Right lobe of liver (tissue), 6 donors: Measurements from ENCODE around the gene PIGW. TPM values are rescaled to one million over a fixed set of nuclear protein-coding genes. Genes with fewer than 3 reads are reported as not detected.
A peak's percentile ranks its signal among the peaks of the same experiment; 100 is the strongest.

Experiments used
- ATAC-seq, 4 donors: fragments of 200-7000 bp; cut with Tn5 transposase; one replicate each; pipeline ENCODE4 v1.9.1; 2020; ENCODE audit warnings: mild to moderate bottlenecking in 4 of 4, moderate library complexity in 4 of 4
- DNase-seq, 3 donors: peaks; one replicate each; pipeline ENCODE4 v3.0.0-alpha.2; 2020
- H3K27ac ChIP-seq, 3 donors: fragments of 200-600 bp; one replicate each; pipeline ENCODE4 v1.8.0; 2022
- H3K27me3 ChIP-seq, 2 donors: fragments of 200-600 bp; one replicate each; pipeline ENCODE4 v1.8.0; 2022
- H3K36me3 ChIP-seq, 4 donors: fragments of 200-600 bp; sonication (generic) in 1 of 4; one replicate each; pipeline versions ENCODE4 v1.5.1 to v1.8.0; 2017 to 2022; ENCODE audit warnings: control low read depth in 1 of 4
- H3K4me1 ChIP-seq, 4 donors: fragments of 200-600 bp; sonication (generic) in 1 of 4; one replicate each; pipeline versions ENCODE4 v1.5.1 to v1.8.0; 2017 to 2022; ENCODE audit warnings: control low read depth in 1 of 4
- H3K4me3 ChIP-seq, 3 donors: fragments of 200-600 bp; one replicate each; pipeline ENCODE4 v1.8.0; 2022
- H3K9me3 ChIP-seq, 4 donors: fragments of 200-600 bp; sonication (generic) in 1 of 4; one replicate each; pipeline versions ENCODE4 v1.5.1 to v1.8.0; 2017 to 2022; ENCODE audit warnings: control low read depth in 1 of 4
- CTCF ChIP-seq, 4 donors: fragments of 200-600 bp in 3 of 4; fragments of 450-650 bp in 1 of 4; IDR thresholded peaks; one replicate each; pipeline versions ENCODE4 v1.5.1 to v1.8.0; 2016 to 2022; ENCODE audit warnings: antibody characterized with exemption in 4 of 4, mild to moderate bottlenecking in 2 of 4
- POLR2A ChIP-seq: fragments of 450-650 bp; IDR thresholded peaks from one replicate; pipeline ENCODE4 v1.6.1; 2017; ENCODE audit warnings: antibody characterized with exemption, mild to moderate bottlenecking
- WGBS: methylation state at CpG from one replicate; pipeline ENCODE4 v1.1.6; 2018; ENCODE audit warnings: low coverage, low lambda C conversion rate; ENCODE audit not compliant: insufficient coverage; ENCODE audit errors: missing lambda C conversion rate; 5-methylcytosine and 5-hydroxymethylcytosine counted together
- intact Hi-C, 2 donors: fragments of 100-400 bp; cut with DNase I; formaldehyde crosslinking; loops; one replicate each; pipeline versions ENCODE4 v1.11.2 to v1.14.1; 2022
- total RNA-seq, 6 experiments: library from RNA; depleted of rRNA in 2 of 6; stranded (reverse); fragments of >200 nt in 2 of 6; fragmentation: NEBNext Ultra II Directional in 3 of 6; extraction: Animal tissue kit (Norgen Biotek cat#: 25700) in 3 of 6; gene quantifications; one replicate each; pipeline versions ENCODE4 v1.1.0 to v1.2.4, GENCODE V29; 2016 to 2023
- donor health status: DM: no; HTN: yes; CAD: no.
- donor health status: DM: no; HTN: no; CAD: no.
- donor health status: DM: no; HTN: no; CAD: no.
- donor health status: DM: no; HTN: yes; CAD: no.
- donor health status: DM: no; HTN: yes; CAD: no.

PIGW gene
- total RNA-seq, 6 experiments from 2014 or later: 3.0 to 6.1 (median 4.1) TPM

- no peaks in the 10 kb centered on the region for H3K9me3 ChIP-seq
- DNase-seq (peak; percentile 89 to 93 (median 92)), ATAC-seq (peak; percentile 89 to 93 (median 92))
- H3K27ac ChIP-seq: peak within 1 kb of the TSS; percentile 56 to 61 (median 58)
- H3K36me3 ChIP-seq: no peaks in the 10 kb centered on the region
- H3K4me3 ChIP-seq: peak within 1 kb of the TSS; percentile 89 to 98 (median 94)
- TF ChIP-seq POLR2A (peak; percentile 61), CTCF (IDR thresholded peaks at IDR 0.05) (no peak)
- intact Hi-C loops: no loop called here
- under 1% methylated on average over 11 of the region's 73 CpGs for WGBS
- H3K4me1 ChIP-seq: peaks cover 0 to 31% (median 4%) of the 10 kb centered on the region in 4 donors
- H3K27me3 ChIP-seq: no peaks in the 10 kb centered on the region
Measured at GRCh38 chr17:36486204-36487194, 48.3 kb upstream of the PIGW start, which contains the start of gene ZNHIT3. Gene ZNHIT3, plus strand, starts transcription at chr17:36486681. Its CDS starts 19 bp downstream, at chr17:36486700.

GRCh38 chr17:36493956-36494355 lies 40.8 kb upstream of the PIGW start:
- Histone ChIP-seq H3K27ac (no peak overlapping the region), H3K4me3 (no peak overlapping the region), H3K4me1 (peaks cover 0 to 23% (median 0%) of the 10 kb centered on the region in 4 donors), H3K27me3 (no peaks in the 10 kb centered on the region), H3K36me3 (peaks cover 0 to 55% (median 21%) of the 10 kb centered on the region in 4 donors), H3K9me3 (no peaks in the 10 kb centered on the region)
- WGBS: 100% methylated on average over 1 of the region's 1 CpG
- DNase-seq (peak in 1 of 3 donors; percentile 15), ATAC-seq (no peak)
- TF ChIP-seq CTCF (IDR thresholded peaks at IDR 0.05) (no peak), POLR2A (no peak)
- intact Hi-C loops: no loop called here

GRCh38 chr17:36494674-36495073 lies 40.1 kb upstream of the PIGW start:
- DNase-seq: no peak
- Histone ChIP-seq H3K36me3 (peaks cover 0 to 57% (median 21%) of the 10 kb centered on the region in 4 donors), H3K9me3 (no peaks in the 10 kb centered on the region), H3K27me3 (no peaks in the 10 kb centered on the region), H3K4me3 (no peak overlapping the region), H3K27ac (no peak overlapping the region), H3K4me1 (peaks cover 0 to 23% (median 0%) of the 10 kb centered on the region in 4 donors)
- WGBS: 43% methylated on average over 5 of the region's 5 CpGs
- intact Hi-C loops: no loop called here
- no peak for TF ChIP-seq CTCF (IDR thresholded peaks at IDR 0.05)
- no peak for TF ChIP-seq POLR2A
- ATAC-seq: peak in 3 of 4 donors; percentile 30 to 52 (median 33)

- TF ChIP-seq POLR2A (no peak), CTCF (IDR thresholded peaks at IDR 0.05) (no peak)
- Histone ChIP-seq H3K4me3 (no peak overlapping the region), H3K36me3 (peaks cover 0 to 57% (median 21%) of the 10 kb centered on the region in 4 donors), H3K9me3 (no peaks in the 10 kb centered on the region), H3K27ac (no peak overlapping the region), H3K4me1 (peaks cover 0 to 23% (median 0%) of the 10 kb centered on the region in 4 donors), H3K27me3 (no peaks in the 10 kb centered on the region)
- intact Hi-C loops: no loop called here
- 71% methylated on average over 2 of the region's 3 CpGs for WGBS
- DNase-seq (peak in 1 of 3 donors; percentile 21), ATAC-seq (no peak)
Measured at GRCh38 chr17:36495076-36495578, 39.7 kb upstream of the PIGW start.
